Measurements from ENCODE around the gene KBTBD4.
"Not testable (repeated sequence)": the region's sequence is repeated elsewhere in the genome, so short reads cannot be mapped to it uniquely, and the experiment has no call there.

Gene KBTBD4

GRCh38 chr11:47533690-47534151 is 45.0 kb downstream of the KBTBD4 start:
- Histone ChIP-seq H3K27me3 (ENCODE audit: control insufficient read depth in 1 of 2, insufficient read depth in 2 of 2, low read length in 2 of 2) (no peaks in the 10 kb centered on the region), H3K9ac (ENCODE audit: low read length) (no peak overlapping the region), H3K27ac (ENCODE audit: low read depth, low read length) (no peak overlapping the region), H3K4me1 (ENCODE audit: insufficient read depth, low read length) (peaks cover 35% of the 10 kb centered on the region), H3K9me3 (ENCODE audit: low read length) (no peaks in the 10 kb centered on the region), H3K36me3 (ENCODE audit: insufficient read depth, low read length) (no peaks in the 10 kb centered on the region), H3K4me3 (ENCODE audit: low read depth in 1 of 2, low read length in 2 of 2) (no peak overlapping the region)

- no peak overlapping the region for H3K27ac ChIP-seq (ENCODE audit: low read depth, low read length)
- H3K36me3 ChIP-seq (ENCODE audit: insufficient read depth, low read length) = no peaks in the 10 kb centered on the region
- no peaks in the 10 kb centered on the region for H3K27me3 ChIP-seq (ENCODE audit: control insufficient read depth in 1 of 2, insufficient read depth in 2 of 2, low read length in 2 of 2)
- no peak overlapping the region for H3K9ac ChIP-seq (ENCODE audit: low read length)
- no peaks in the 10 kb centered on the region for H3K9me3 ChIP-seq (ENCODE audit: low read length)
- H3K4me3 ChIP-seq (ENCODE audit: low read depth in 1 of 2, low read length in 2 of 2) = no peak overlapping the region
- peaks cover 32% of the 10 kb centered on the region for H3K4me1 ChIP-seq (ENCODE audit: insufficient read depth, low read length)
Measured at GRCh38 chr11:47532597-47533213, 46.1 kb downstream of the KBTBD4 start.

DNA sequence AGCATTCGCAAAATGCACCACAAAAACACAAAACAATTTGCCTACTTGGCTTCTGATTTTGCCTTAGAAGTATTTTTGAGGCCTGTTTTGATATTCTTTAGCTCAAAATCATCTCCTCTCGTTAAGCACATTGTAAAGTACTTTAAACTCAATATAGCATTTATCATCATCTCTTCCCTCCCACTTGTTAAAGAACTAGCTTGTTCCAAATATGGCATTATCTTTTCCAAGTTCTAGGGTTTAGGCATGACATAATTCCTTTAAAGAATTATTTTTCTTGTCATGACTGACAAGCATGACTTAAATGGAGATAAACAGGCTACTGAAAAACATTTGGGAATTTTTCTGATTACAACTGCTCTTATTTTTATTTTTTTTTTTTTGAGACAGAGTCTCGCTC is 47.1 kb downstream of the KBTBD4 start:
- Histone ChIP-seq H3K27ac (ENCODE audit: low read depth, low read length) (no peak overlapping the region), H3K4me3 (ENCODE audit: low read depth in 1 of 2, low read length in 2 of 2) (no peak overlapping the region), H3K4me1 (ENCODE audit: insufficient read depth, low read length) (peaks cover 32% of the 10 kb centered on the region)

GRCh38 chr11:47530721-47531120 is 48.0 kb downstream of the KBTBD4 start:
- not testable (repeated sequence) for H3K4me3 ChIP-seq (ENCODE audit: low read depth in 1 of 2, low read length in 2 of 2); H3K36me3 ChIP-seq (ENCODE audit: insufficient read depth, low read length); H3K9ac ChIP-seq (ENCODE audit: low read length); H3K27ac ChIP-seq (ENCODE audit: low read depth, low read length); H3K9me3 ChIP-seq (ENCODE audit: low read length); H3K27me3 ChIP-seq (ENCODE audit: control insufficient read depth in 1 of 2, insufficient read depth in 2 of 2, low read length in 2 of 2)
- peaks cover 33% of the 10 kb centered on the region for H3K4me1 ChIP-seq (ENCODE audit: insufficient read depth, low read length)

More for the DNA sequence above, 47.1 kb downstream of the KBTBD4 start:
- no peaks in the 10 kb centered on the region for H3K27me3 ChIP-seq (ENCODE audit: control insufficient read depth in 1 of 2, insufficient read depth in 2 of 2, low read length in 2 of 2)
- no peak overlapping the region for H3K9ac ChIP-seq (ENCODE audit: low read length)
- no peaks in the 10 kb centered on the region for H3K9me3 ChIP-seq (ENCODE audit: low read length)
- H3K36me3 ChIP-seq (ENCODE audit: insufficient read depth, low read length) = no peaks in the 10 kb centered on the region

- Histone ChIP-seq H3K4me1 (ENCODE audit: insufficient read depth, low read length) (peaks cover 40% of the 10 kb centered on the region), H3K36me3 (ENCODE audit: insufficient read depth, low read length) (no peaks in the 10 kb centered on the region), H3K4me3 (ENCODE audit: low read depth in 1 of 2, low read length in 2 of 2) (no peak overlapping the region), H3K27ac (ENCODE audit: low read depth, low read length) (no peak overlapping the region), H3K27me3 (ENCODE audit: control insufficient read depth in 1 of 2, insufficient read depth in 2 of 2, low read length in 2 of 2) (no peaks in the 10 kb centered on the region), H3K9ac (ENCODE audit: low read length) (no peak overlapping the region), H3K9me3 (ENCODE audit: low read length) (no peaks in the 10 kb centered on the region)
Measured at GRCh38 chr11:47529951-47530350, 48.8 kb downstream of the KBTBD4 start.

GRCh38 chr11:47527186-47527585 is 51.6 kb downstream of the KBTBD4 start:
- H3K27me3 ChIP-seq (ENCODE audit: control insufficient read depth in 1 of 2, insufficient read depth in 2 of 2, low read length in 2 of 2) = no peaks in the 10 kb centered on the region
- peaks cover 55% of the 10 kb centered on the region for H3K4me1 ChIP-seq (ENCODE audit: insufficient read depth, low read length)
- H3K4me3 ChIP-seq (ENCODE audit: low read depth in 1 of 2, low read length in 2 of 2) = no peak overlapping the region
- H3K9me3 ChIP-seq (ENCODE audit: low read length) = no peaks in the 10 kb centered on the region
- H3K9ac ChIP-seq (ENCODE audit: low read length) = no peak overlapping the region
- H3K27ac ChIP-seq (ENCODE audit: low read depth, low read length) = no peak overlapping the region
- H3K36me3 ChIP-seq (ENCODE audit: insufficient read depth, low read length) = no peaks in the 10 kb centered on the region

- not testable (repeated sequence) for H3K27ac ChIP-seq (ENCODE audit: low read depth, low read length); H3K36me3 ChIP-seq (ENCODE audit: insufficient read depth, low read length); H3K27me3 ChIP-seq (ENCODE audit: control insufficient read depth in 1 of 2, insufficient read depth in 2 of 2, low read length in 2 of 2); H3K9me3 ChIP-seq (ENCODE audit: low read length); H3K4me3 ChIP-seq (ENCODE audit: low read depth in 1 of 2, low read length in 2 of 2); H3K9ac ChIP-seq (ENCODE audit: low read length)
- H3K4me1 ChIP-seq (ENCODE audit: insufficient read depth, low read length) = peaks cover 63% of the 10 kb centered on the region
Measured at GRCh38 chr11:47526032-47526431, 52.7 kb downstream of the KBTBD4 start.

DNA sequence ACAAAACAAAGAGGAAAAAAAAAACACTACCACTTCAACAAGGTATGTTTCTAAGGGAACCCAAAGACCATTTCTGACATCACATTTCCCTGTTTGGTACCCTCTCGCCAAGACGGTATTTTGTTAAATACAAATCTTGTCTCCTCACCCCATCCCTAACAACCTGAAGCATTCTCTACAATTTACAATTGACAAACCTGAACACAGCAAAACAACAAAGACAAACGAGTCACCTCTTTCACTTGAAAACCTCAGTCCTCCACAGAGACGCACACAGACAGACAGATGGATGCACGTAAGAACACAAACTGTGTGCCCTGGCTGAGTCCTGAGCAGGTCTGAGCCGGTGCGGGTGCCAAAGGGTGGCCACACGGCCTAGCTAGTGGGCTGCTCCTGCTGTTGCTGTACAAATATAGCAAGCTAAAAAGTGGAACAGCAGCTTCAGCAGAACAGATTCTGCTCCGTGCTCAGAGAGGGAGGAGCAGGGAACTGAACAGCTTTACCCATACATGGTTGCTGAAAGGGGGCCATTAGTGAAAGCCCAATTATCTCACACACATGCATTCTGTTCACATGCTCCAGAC is 54.4 kb downstream of the KBTBD4 start:
- peaks cover 62% of the 10 kb centered on the region for H3K4me1 ChIP-seq (ENCODE audit: insufficient read depth, low read length)

DNA sequence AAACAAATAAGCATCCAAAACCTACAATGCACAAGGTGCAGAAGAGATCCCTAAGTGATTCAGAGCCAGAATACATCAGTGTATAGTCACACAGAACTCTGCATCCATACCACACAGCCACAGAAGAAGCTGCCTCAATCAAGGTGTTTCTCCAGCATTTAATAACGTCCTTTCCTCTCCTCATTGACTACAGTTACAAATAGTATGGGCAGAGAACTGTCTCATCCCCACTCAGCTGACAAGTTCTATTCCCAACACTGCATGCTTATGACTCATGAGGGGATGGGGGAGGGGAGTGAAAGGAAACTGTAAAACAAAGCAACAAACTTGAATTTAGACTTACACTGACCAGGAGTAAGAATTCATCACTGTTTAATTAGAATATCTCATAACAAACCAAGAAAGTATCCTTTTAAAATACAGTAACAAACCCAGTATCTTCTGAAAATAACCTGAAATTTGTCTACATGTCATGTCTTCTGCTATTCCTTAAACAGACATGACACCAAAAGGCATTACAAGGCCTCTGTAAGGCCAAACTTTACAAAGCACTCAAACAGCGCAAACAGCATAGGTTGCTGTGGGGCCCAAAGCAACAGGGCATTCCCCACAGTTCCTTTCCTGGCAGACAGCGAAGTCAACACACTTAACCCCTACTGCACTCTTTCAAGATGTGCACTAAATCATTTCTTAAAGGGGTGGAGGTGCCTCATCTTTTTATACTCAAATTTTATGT is 55.1 kb downstream of the KBTBD4 start:
- H3K9ac ChIP-seq (ENCODE audit: low read length) = peak overlapping the region; percentile 40
- peak overlapping the region; percentile 79 for H3K27ac ChIP-seq (ENCODE audit: low read depth, low read length)
- peaks cover 66% of the 10 kb centered on the region for H3K4me1 ChIP-seq (ENCODE audit: insufficient read depth, low read length)

More for the DNA sequence above, 54.4 kb downstream of the KBTBD4 start:
- Histone ChIP-seq H3K4me3 (ENCODE audit: low read depth in 1 of 2, low read length in 2 of 2) (peak overlapping the region; percentile 10 to 37), H3K27ac (ENCODE audit: low read depth, low read length) (peak overlapping the region; percentile 79), H3K36me3 (ENCODE audit: insufficient read depth, low read length) (no peaks in the 10 kb centered on the region), H3K9ac (ENCODE audit: low read length) (peak overlapping the region; percentile 40), H3K9me3 (ENCODE audit: low read length) (no peaks in the 10 kb centered on the region), H3K27me3 (ENCODE audit: control insufficient read depth in 1 of 2, insufficient read depth in 2 of 2, low read length in 2 of 2) (no peaks in the 10 kb centered on the region)

More for the DNA sequence above, 55.1 kb downstream of the KBTBD4 start:
- H3K4me3 ChIP-seq (ENCODE audit: low read depth in 1 of 2, low read length in 2 of 2) = peak overlapping the region; percentile 10 to 37
- no peaks in the 10 kb centered on the region for H3K27me3 ChIP-seq (ENCODE audit: control insufficient read depth in 1 of 2, insufficient read depth in 2 of 2, low read length in 2 of 2)
- no peaks in the 10 kb centered on the region for H3K36me3 ChIP-seq (ENCODE audit: insufficient read depth, low read length)
- no peaks in the 10 kb centered on the region for H3K9me3 ChIP-seq (ENCODE audit: low read length)
